HEK293 (cell line): ENCODE data around the gene BCLAF1.

Source experiments
- GLIS2 ChIP-seq: fragments of 450-650 bp; formaldehyde crosslinking; IDR thresholded peaks from 2 replicates; pipeline ENCODE4 v1.5.1; 2016; ENCODE audit warnings: missing biosample characterization, missing genetic modification characterization
- HOXA7 ChIP-seq: sonication (generic); formaldehyde crosslinking; IDR thresholded peaks from 2 replicates; pipeline ENCODE4 v1.8.1; 2022; ENCODE audit warnings: missing genetic modification reagents, borderline replicate concordance
- KLF9 ChIP-seq: fragments of 450-650 bp; formaldehyde crosslinking; IDR thresholded peaks from 2 replicates; pipeline ENCODE4 v1.5.1; 2016; ENCODE audit warnings: missing biosample characterization, missing genetic modification characterization, low read depth
- MEIS1 ChIP-seq: sonication (generic); formaldehyde crosslinking; IDR thresholded peaks from 2 replicates; pipeline ENCODE4 v1.8.1; 2022; ENCODE audit warnings: missing genetic modification reagents, mild to moderate bottlenecking, borderline replicate concordance
- PRDM1 ChIP-seq: fragments of 450-650 bp; formaldehyde crosslinking; IDR thresholded peaks from 2 replicates; pipeline ENCODE4; 2016; ENCODE audit warnings: missing biosample characterization, missing genetic modification characterization
- REPIN1 ChIP-seq: fragments of 450-650 bp; formaldehyde crosslinking; IDR thresholded peaks from 2 replicates; pipeline ENCODE4 v1.5.1; 2017; ENCODE audit warnings: missing biosample characterization, missing genetic modification characterization, low read depth
- SETDB1 ChIP-seq: IDR thresholded peaks from one replicate; pipeline ENCODE4 v1.6.1; 2017; ENCODE audit warnings: mild to moderate bottlenecking, low read length, moderate library complexity, mixed read lengths; ENCODE audit not compliant: insufficient read length
- ZBTB7A ChIP-seq: fragments of 450-650 bp; formaldehyde crosslinking; IDR thresholded peaks from 2 replicates; pipeline ENCODE4 v1.5.1; 2016; ENCODE audit warnings: low read depth, missing biosample characterization, missing genetic modification characterization
- ZIC2 ChIP-seq: fragments of 450-650 bp; formaldehyde crosslinking; IDR thresholded peaks from 2 replicates; pipeline ENCODE4 v1.5.1; 2016; ENCODE audit warnings: missing biosample characterization, missing genetic modification characterization
- ZNF121 ChIP-seq: fragments of 450-650 bp; formaldehyde crosslinking; IDR thresholded peaks from 2 replicates; pipeline ENCODE4 v1.5.1; 2016; ENCODE audit warnings: missing biosample characterization, missing genetic modification characterization
- ZNF132 ChIP-seq: fragments of 450-650 bp; formaldehyde crosslinking; IDR thresholded peaks from 2 replicates; pipeline ENCODE4 v1.5.1; 2017; ENCODE audit warnings: missing biosample characterization, missing genetic modification characterization, borderline replicate concordance
- ZNF16 ChIP-seq: fragments of 450-650 bp; formaldehyde crosslinking; IDR thresholded peaks from 2 replicates; pipeline ENCODE4 v1.5.1; 2016; ENCODE audit warnings: low read depth, missing biosample characterization, missing genetic modification characterization
- ZNF211 ChIP-seq: fragments of 450-650 bp; formaldehyde crosslinking; IDR thresholded peaks from 2 replicates; pipeline ENCODE4 v1.5.1; 2016; ENCODE audit warnings: low read depth, missing biosample characterization, missing genetic modification characterization
- ZNF274 ChIP-seq, 2 experiments: fragments of 200-500 bp in 1 of 2; fragments of 450-650 bp in 1 of 2; sonication (Bioruptor generic) in 1 of 2; formaldehyde crosslinking in 1 of 2; IDR thresholded peaks; 2 replicates each; pipeline versions ENCODE4 v1.5.1 to v1.6.1; 2014 to 2016; ENCODE audit warnings: borderline replicate concordance in 1 of 2, inconsistent platforms in 1 of 2, low read length in 1 of 2, missing biosample characterization in 1 of 2, missing genetic modification characterization in 1 of 2
- ZNF335 ChIP-seq: fragments of 450-650 bp; formaldehyde crosslinking; conservative IDR thresholded peaks from 2 replicates; pipeline ENCODE4 v1.5.1; 2016; ENCODE audit warnings: missing biosample characterization, missing genetic modification characterization
- ZNF341 ChIP-seq: fragments of 450-650 bp; formaldehyde crosslinking; IDR thresholded peaks from 2 replicates; pipeline ENCODE4; 2016; ENCODE audit warnings: low read depth, missing biosample characterization, missing genetic modification characterization
- ZNF391 ChIP-seq: fragments of 450-650 bp; formaldehyde crosslinking; IDR thresholded peaks from 2 replicates; pipeline ENCODE4 v1.5.1; 2016; ENCODE audit warnings: low read depth, missing biosample characterization, missing genetic modification characterization, borderline replicate concordance
- ZNF426 ChIP-seq: fragments of 450-650 bp; formaldehyde crosslinking; IDR thresholded peaks from 2 replicates; pipeline ENCODE4 v1.5.1; 2017; ENCODE audit warnings: missing biosample characterization, missing genetic modification characterization, mild to moderate bottlenecking, inconsistent platforms, moderate library complexity
- ZNF473 ChIP-seq: fragments of 450-650 bp; formaldehyde crosslinking; IDR thresholded peaks from 2 replicates; pipeline ENCODE4 v1.5.1; 2017; ENCODE audit warnings: missing biosample characterization, missing genetic modification characterization
- ZNF510 ChIP-seq: fragments of 450-650 bp; formaldehyde crosslinking; IDR thresholded peaks from 2 replicates; pipeline ENCODE4 v1.5.1; 2018; ENCODE audit warnings: mild to moderate bottlenecking, missing genetic modification characterization, missing biosample characterization; ENCODE audit not compliant: insufficient replicate concordance
- ZNF530 ChIP-seq: fragments of 450-650 bp; formaldehyde crosslinking; IDR thresholded peaks from 2 replicates; pipeline ENCODE4 v1.5.1; 2016; ENCODE audit warnings: low read depth, missing biosample characterization, missing genetic modification characterization
- ZNF555 ChIP-seq: fragments of 450-650 bp; formaldehyde crosslinking; conservative IDR thresholded peaks from 2 replicates; pipeline ENCODE4 v1.5.1; 2017; ENCODE audit warnings: missing biosample characterization, mild to moderate bottlenecking, missing genetic modification characterization, inconsistent platforms
- ZNF561 ChIP-seq: fragments of 450-650 bp; IDR thresholded peaks from 2 replicates; pipeline ENCODE4 v1.5.1; 2018; ENCODE audit warnings: missing biosample characterization, missing genetic modification characterization, borderline replicate concordance
- ZNF571 ChIP-seq: fragments of 450-650 bp; formaldehyde crosslinking; IDR thresholded peaks from 2 replicates; pipeline ENCODE4 v1.5.0; 2017; ENCODE audit warnings: missing biosample characterization, missing genetic modification characterization
- ZNF623 ChIP-seq: fragments of 450-650 bp; formaldehyde crosslinking; IDR thresholded peaks from 2 replicates; pipeline ENCODE4 v1.5.1; 2016; ENCODE audit warnings: missing biosample characterization, missing genetic modification characterization
- ZNF660 ChIP-seq: fragments of 450-650 bp; IDR thresholded peaks from 2 replicates; pipeline ENCODE4 v1.5.1; 2018; ENCODE audit warnings: missing biosample characterization, mild to moderate bottlenecking, missing genetic modification characterization
- ZNF670 ChIP-seq: fragments of 450-650 bp; formaldehyde crosslinking; IDR thresholded peaks from 2 replicates; pipeline ENCODE4 v1.5.1; 2016; ENCODE audit warnings: missing biosample characterization, missing genetic modification characterization, low read depth
- ZNF701 ChIP-seq: fragments of 450-650 bp; formaldehyde crosslinking; IDR thresholded peaks from 2 replicates; pipeline ENCODE4 v1.5.1; 2016; ENCODE audit warnings: missing biosample characterization, missing genetic modification characterization
- ZNF76 ChIP-seq: fragments of 450-650 bp; formaldehyde crosslinking; IDR thresholded peaks from 2 replicates; pipeline ENCODE4; 2016; ENCODE audit warnings: low read depth, missing biosample characterization, missing genetic modification characterization, borderline replicate concordance
- TF ChIP-seq, protein P1 (sequence below): IDR thresholded peaks from 2 replicates; pipeline ENCODE4 v1.6.1; 2011; ENCODE audit warnings: mild to moderate bottlenecking, low read depth, low read length, borderline replicate concordance
- TF ChIP-seq, protein P2 (sequence below): fragments of 450-650 bp; formaldehyde crosslinking; IDR thresholded peaks from 2 replicates; pipeline ENCODE4; 2016; ENCODE audit warnings: missing biosample characterization, missing genetic modification characterization
- TF ChIP-seq, protein P3 (sequence below): sonication (generic); formaldehyde crosslinking; IDR thresholded peaks from 2 replicates; pipeline ENCODE4 v1.8.1; 2022; ENCODE audit warnings: mild to moderate bottlenecking, moderate library complexity, missing genetic modification reagents
- TF ChIP-seq, protein P4 (sequence below): fragments of 450-650 bp; formaldehyde crosslinking; IDR thresholded peaks from 2 replicates; pipeline ENCODE4 v1.5.1; 2016; ENCODE audit warnings: missing biosample characterization, missing genetic modification characterization, borderline replicate concordance
- TF ChIP-seq, protein P5 (sequence below): fragments of 450-650 bp; formaldehyde crosslinking; optimal IDR thresholded peaks from 2 replicates; pipeline ENCODE3; 2016; ENCODE audit warnings: missing biosample characterization, mild to moderate bottlenecking, missing genetic modification characterization

Gene BCLAF1

DNA sequence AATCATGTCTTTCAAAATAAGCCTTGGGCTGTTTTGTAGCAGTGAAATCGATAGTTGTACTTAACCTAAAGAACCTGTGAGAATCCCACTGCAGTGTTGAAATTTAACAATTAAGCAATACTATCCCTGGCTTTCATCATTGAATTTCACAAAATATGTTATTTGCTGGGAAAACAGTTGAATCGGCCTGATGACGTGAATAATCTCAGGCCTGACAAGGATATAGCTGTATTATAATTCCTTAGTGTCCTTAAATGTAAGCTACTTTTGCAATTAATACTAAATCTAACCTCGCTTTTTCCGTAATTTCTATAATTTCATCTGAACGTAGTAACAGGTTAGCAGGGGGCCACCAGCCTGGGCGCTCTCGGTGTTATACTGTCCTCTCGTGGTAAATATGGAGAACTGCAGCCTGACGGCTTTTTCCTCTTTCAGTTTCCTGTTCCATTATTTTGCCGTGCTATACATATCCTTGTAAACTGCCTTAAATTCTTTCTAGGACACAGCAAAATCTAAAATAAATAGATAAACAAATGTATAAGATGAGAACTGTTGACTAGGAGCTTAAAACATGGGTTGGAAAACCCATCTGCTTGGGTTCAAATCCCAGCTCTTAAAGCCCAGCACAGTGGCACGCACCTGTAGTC lies 63.5 kb downstream of the BCLAF1 start (continued):
- TF ChIP-seq ZNF670 (tag by site-specific recombination) (no peak), REPIN1 (tag by site-specific recombination) (no peak), SETDB1 (no peak), ZNF391 (tag by site-specific recombination) (no peak), ZNF701 (no peak), ZNF660 (tag by site-specific recombination) (peak; percentile 66), ZNF555 (no peak), ZNF473 (tag by site-specific recombination) (no peak), PRDM1 (peak; percentile 19; the same call in 1 of the 2 replicates), ZNF426 (no peak), ZNF335 (tag by site-specific recombination) (peak; percentile 65), ZIC2 (tag by site-specific recombination) (0 out of 2 replicates have a peak, but pooled peaks have one; percentile 13), ZNF571 (tag by site-specific recombination) (no peak), KLF9 (tag by site-specific recombination) (no peak), MEIS1 (CRISPR knock-in tag) (no peak), ZNF76 (tag by site-specific recombination) (no peak), ZNF530 (no peak), ZNF211 (tag by site-specific recombination) (no peak), ZNF623 (tag by site-specific recombination) (no peak), HOXA7 (CRISPR knock-in tag) (no peak), ZNF132 (tag by site-specific recombination) (no peak), ZNF16 (tag by site-specific recombination) (no peak), ZNF274 (IDR thresholded peaks at IDR 0.05; ENCODE audit: low read length) (no peak), ZNF274 (tag by site-specific recombination; IDR thresholded peaks at IDR 0.05; ENCODE audit: borderline replicate concordance) (no peak), ZNF510 (tag by site-specific recombination) (no peak), ZNF561 (tag by site-specific recombination) (0 out of 2 replicates have a peak, but pooled peaks have one; percentile 53), ZNF121 (tag by site-specific recombination) (no peak), GLIS2 (tag by site-specific recombination) (0 out of 2 replicates have a peak, but pooled peaks have one; percentile 32), ZBTB7A (tag by site-specific recombination) (no peak), ZNF341 (tag by site-specific recombination) (no peak)
- TF ChIP-seq, protein P1, sequence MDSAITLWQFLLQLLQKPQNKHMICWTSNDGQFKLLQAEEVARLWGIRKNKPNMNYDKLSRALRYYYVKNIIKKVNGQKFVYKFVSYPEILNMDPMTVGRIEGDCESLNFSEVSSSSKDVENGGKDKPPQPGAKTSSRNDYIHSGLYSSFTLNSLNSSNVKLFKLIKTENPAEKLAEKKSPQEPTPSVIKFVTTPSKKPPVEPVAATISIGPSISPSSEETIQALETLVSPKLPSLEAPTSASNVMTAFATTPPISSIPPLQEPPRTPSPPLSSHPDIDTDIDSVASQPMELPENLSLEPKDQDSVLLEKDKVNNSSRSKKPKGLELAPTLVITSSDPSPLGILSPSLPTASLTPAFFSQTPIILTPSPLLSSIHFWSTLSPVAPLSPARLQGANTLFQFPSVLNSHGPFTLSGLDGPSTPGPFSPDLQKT = no peak
- TF ChIP-seq, protein P2, sequence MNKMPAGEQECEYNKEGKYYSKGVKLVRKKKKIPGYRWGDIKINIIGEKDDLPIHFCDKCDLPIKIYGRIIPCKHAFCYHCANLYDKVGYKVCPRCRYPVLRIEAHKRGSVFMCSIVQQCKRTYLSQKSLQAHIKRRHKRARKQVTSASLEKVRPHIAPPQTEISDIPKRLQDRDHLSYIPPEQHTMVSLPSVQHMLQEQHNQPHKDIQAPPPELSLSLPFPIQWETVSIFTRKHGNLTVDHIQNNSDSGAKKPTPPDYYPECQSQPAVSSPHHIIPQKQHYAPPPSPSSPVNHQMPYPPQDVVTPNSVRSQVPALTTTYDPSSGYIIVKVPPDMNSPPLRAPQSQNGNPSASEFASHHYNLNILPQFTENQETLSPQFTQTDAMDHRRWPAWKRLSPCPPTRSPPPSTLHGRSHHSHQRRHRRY (tag by site-specific recombination) = no peak
- TF ChIP-seq, protein P3, sequence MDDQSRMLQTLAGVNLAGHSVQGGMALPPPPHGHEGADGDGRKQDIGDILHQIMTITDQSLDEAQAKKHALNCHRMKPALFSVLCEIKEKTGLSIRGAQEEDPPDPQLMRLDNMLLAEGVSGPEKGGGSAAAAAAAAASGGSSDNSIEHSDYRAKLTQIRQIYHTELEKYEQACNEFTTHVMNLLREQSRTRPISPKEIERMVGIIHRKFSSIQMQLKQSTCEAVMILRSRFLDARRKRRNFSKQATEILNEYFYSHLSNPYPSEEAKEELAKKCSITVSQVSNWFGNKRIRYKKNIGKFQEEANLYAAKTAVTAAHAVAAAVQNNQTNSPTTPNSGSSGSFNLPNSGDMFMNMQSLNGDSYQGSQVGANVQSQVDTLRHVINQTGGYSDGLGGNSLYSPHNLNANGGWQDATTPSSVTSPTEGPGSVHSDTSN (CRISPR knock-in tag) = no peak
- TF ChIP-seq, protein P4, sequence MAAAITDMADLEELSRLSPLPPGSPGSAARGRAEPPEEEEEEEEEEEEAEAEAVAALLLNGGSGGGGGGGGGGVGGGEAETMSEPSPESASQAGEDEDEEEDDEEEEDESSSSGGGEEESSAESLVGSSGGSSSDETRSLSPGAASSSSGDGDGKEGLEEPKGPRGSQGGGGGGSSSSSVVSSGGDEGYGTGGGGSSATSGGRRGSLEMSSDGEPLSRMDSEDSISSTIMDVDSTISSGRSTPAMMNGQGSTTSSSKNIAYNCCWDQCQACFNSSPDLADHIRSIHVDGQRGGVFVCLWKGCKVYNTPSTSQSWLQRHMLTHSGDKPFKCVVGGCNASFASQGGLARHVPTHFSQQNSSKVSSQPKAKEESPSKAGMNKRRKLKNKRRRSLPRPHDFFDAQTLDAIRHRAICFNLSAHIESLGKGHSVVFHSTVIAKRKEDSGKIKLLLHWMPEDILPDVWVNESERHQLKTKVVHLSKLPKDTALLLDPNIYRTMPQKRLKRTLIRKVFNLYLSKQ = no peak
- TF ChIP-seq, protein P5, sequence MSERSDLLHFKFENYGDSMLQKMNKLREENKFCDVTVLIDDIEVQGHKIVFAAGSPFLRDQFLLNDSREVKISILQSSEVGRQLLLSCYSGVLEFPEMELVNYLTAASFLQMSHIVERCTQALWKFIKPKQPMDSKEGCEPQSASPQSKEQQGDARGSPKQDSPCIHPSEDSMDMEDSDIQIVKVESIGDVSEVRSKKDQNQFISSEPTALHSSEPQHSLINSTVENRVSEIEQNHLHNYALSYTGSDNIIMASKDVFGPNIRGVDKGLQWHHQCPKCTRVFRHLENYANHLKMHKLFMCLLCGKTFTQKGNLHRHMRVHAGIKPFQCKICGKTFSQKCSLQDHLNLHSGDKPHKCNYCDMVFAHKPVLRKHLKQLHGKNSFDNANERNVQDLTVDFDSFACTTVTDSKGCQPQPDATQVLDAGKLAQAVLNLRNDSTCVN (tag by site-specific recombination) = no peak
